Neural cell (in vitro differentiated cells): Measurements from ENCODE around the gene RNF217. TPM values are rescaled to one million over a fixed set of nuclear protein-coding genes. Genes with fewer than 3 reads are reported as not detected.
"Not testable (repeated sequence)": the region's sequence is repeated elsewhere in the genome, so short reads cannot be mapped to it uniquely, and the experiment has no call there.

Experiments used
- H2AFZ ChIP-seq: fragments of 200-600, 300-800 bp; sonication (generic), shearing (Covaris generic); 2 replicates; pipeline ENCODE4 v1.6.0; 2014; ENCODE audit warnings: low read depth, mild to moderate bottlenecking, antibody characterized with exemption, low read length, moderate library complexity
- H3F3A ChIP-seq: fragments of 200-600 bp; shearing (Covaris generic); 2 replicates; pipeline ENCODE4 v1.6.1; 2016; ENCODE audit warnings: mild to moderate bottlenecking, moderate library complexity, mixed read lengths, antibody characterized with exemption, low read length; ENCODE audit not compliant: insufficient read depth, poor library complexity, severe bottlenecking
- H3K27ac ChIP-seq: fragments of 200-600, 300-800 bp; sonication (generic), shearing (Covaris generic); 2 replicates; pipeline ENCODE4 v1.5.1; 2014; ENCODE audit warnings: mild to moderate bottlenecking, low read length, moderate library complexity
- H3K27me3 ChIP-seq: fragments of 300-800, 200-600 bp; sonication (generic), shearing (Covaris generic); 2 replicates; pipeline ENCODE4 v1.6.0; 2014; ENCODE audit warnings: mild to moderate bottlenecking, low read depth, low read length, moderate library complexity; ENCODE audit not compliant: insufficient read depth
- H3K36me3 ChIP-seq: fragments of 300-800, 200-600 bp; sonication (generic), shearing (Covaris generic); 2 replicates; pipeline ENCODE4 v1.5.1; 2014; ENCODE audit warnings: mild to moderate bottlenecking, antibody characterized with exemption, low read length, moderate library complexity; ENCODE audit not compliant: insufficient read depth
- H3K4me2 ChIP-seq: fragments of 300-800, 200-600 bp; sonication (generic), shearing (Covaris generic); 2 replicates; pipeline ENCODE4 v1.6.0; 2014; ENCODE audit warnings: mild to moderate bottlenecking, low read length
- H3K4me3 ChIP-seq: fragments of 300-800, 200-600 bp; sonication (generic), shearing (Covaris generic); 2 replicates; pipeline ENCODE4 v1.5.1; 2014; ENCODE audit warnings: mild to moderate bottlenecking, low read length, moderate library complexity
- H3K79me2 ChIP-seq: fragments of 200-600 bp; shearing (Covaris generic); replicated peaks from 2 replicates; pipeline ENCODE4 v1.6.0; 2014; ENCODE audit warnings: mild to moderate bottlenecking, low read length, moderate library complexity; ENCODE audit not compliant: insufficient read depth
- H3K9ac ChIP-seq: fragments of 300-800, 200-600 bp; sonication (generic), shearing (Covaris generic); 2 replicates; pipeline ENCODE4 v1.6.1; 2016; ENCODE audit warnings: mild to moderate bottlenecking, low read length, mixed read lengths
- H3K9me2 ChIP-seq: fragments of 200-600 bp; shearing (Covaris generic); 2 replicates; pipeline ENCODE4 v1.6.1; 2016; ENCODE audit warnings: mild to moderate bottlenecking, low read length, mixed read lengths; ENCODE audit not compliant: insufficient read depth
- H3K9me3 ChIP-seq: fragments of 200-600, 300-800 bp; sonication (generic), shearing (Covaris generic); 2 replicates; pipeline ENCODE4 v1.6.1; 2016; ENCODE audit warnings: mild to moderate bottlenecking, mixed run types, low read length, moderate library complexity, mixed read lengths
- H4K20me1 ChIP-seq: fragments of 200-600 bp; shearing (Covaris generic); 2 replicates; pipeline ENCODE4 v1.6.1; 2016; ENCODE audit warnings: mild to moderate bottlenecking, mixed run types; ENCODE audit not compliant: insufficient read depth
- CTCF ChIP-seq: fragments of 450-650 bp; IDR thresholded peaks from 2 replicates; pipeline ENCODE4 v1.5.1; 2014; ENCODE audit warnings: antibody characterized with exemption, mild to moderate bottlenecking, moderate library complexity; ENCODE audit not compliant: poor library complexity, severe bottlenecking
- EP300 ChIP-seq: fragments of 450-650 bp; conservative IDR thresholded peaks from 2 replicates; pipeline ENCODE4 v1.6.1; 2014; ENCODE audit warnings: antibody characterized with exemption, mild to moderate bottlenecking, moderate library complexity; ENCODE audit not compliant: poor library complexity, severe bottlenecking
- EZH2 ChIP-seq: fragments of 200-600, 300-800 bp; shearing (Covaris generic), sonication (generic); IDR thresholded peaks from 2 replicates; pipeline ENCODE4 v1.6.1; 2014; ENCODE audit warnings: antibody characterized with exemption, low read length, borderline replicate concordance, mild to moderate bottlenecking; ENCODE audit not compliant: insufficient read depth, poor library complexity, severe bottlenecking
- MXI1 ChIP-seq: fragments of 450-650 bp; conservative IDR thresholded peaks from 2 replicates; pipeline ENCODE4 v1.6.1; 2014; ENCODE audit warnings: antibody characterized with exemption, mild to moderate bottlenecking; ENCODE audit not compliant: poor library complexity, severe bottlenecking
- POLR2AphosphoS5 ChIP-seq: IDR thresholded peaks from 2 replicates; pipeline ENCODE4 v1.6.1; 2012
- RAD21 ChIP-seq: fragments of 450-650 bp; conservative IDR thresholded peaks from 2 replicates; pipeline ENCODE4 v1.6.1; 2014; ENCODE audit warnings: antibody characterized with exemption, mild to moderate bottlenecking, moderate library complexity
- REST ChIP-seq: IDR thresholded peaks from 2 replicates; pipeline ENCODE4 v1.6.1; 2012; ENCODE audit warnings: borderline replicate concordance
- SMC3 ChIP-seq: fragments of 450-650 bp; conservative IDR thresholded peaks from 2 replicates; pipeline ENCODE4 v1.6.1; 2014; ENCODE audit warnings: antibody characterized with exemption, mild to moderate bottlenecking, moderate library complexity; ENCODE audit not compliant: poor library complexity
- TAF1 ChIP-seq: IDR thresholded peaks from 2 replicates; pipeline ENCODE4 v1.6.1; 2012; ENCODE audit warnings: low read depth
- polyA plus RNA-seq: library from polyadenylated mRNA; depleted of rRNA; stranded (reverse); fragments of >200 nt; gene quantifications from 2 replicates; pipeline ENCODE4 v1.2.3, GENCODE V29; 2014

RNF217 gene
- polyA plus RNA-seq, 1 donor from 2014 or later: 10.2 TPM

DNA sequence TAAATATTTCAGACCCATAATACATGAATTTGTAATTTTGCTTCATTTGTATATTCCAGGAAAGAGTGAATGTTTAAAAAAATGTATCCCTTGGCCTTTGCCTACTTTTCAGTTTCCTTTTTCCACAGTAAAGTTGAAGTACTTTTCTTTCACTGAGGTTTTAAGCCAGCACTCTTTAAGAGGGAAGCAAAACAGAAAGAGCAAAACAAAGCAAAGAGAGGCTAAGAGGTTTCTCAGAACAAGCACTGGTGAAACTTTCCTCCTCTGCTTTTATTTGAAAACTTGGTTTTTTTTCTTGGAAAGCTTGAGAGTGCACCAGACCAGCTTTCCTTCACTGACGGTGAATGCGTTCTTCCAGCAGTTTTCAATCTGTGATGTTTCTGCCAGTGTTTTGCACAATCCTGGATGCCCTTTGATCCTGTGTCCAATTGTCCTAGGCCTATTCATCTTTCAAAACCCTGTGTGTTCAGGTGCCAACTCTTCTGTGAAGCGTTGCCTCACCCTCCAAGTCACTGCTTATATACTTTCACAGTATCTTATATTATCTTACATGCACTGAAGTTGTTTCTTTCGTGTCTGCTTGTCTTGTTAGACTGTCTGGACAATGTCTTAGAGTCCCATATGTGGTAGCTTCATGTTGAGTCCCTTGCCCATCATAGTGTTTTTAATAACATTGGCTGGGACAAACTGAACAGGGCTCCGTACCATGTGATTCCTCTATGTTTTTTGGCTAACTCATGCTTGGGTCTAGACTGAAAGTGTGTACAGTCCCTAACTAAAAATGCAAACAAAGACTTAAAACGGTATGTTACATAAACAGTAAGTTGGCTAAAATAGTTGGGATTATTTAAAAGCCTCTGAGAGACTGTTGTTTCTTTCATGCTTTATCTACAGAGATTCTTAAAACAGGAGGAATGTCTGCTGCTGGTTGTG is 1.9 kb downstream of the RNF217 start:
- peak overlapping the region; percentile 77 for H3K4me3 ChIP-seq
- H3K79me2 ChIP-seq: no peaks in the 10 kb centered on the region
- no peaks in the 10 kb centered on the region for H3K9me3 ChIP-seq
- H3K9me2 ChIP-seq: no peaks in the 10 kb centered on the region
- H3K9ac ChIP-seq: no peak overlapping the region
- peak overlapping the region; percentile 58 for H3K4me2 ChIP-seq
- H3F3A ChIP-seq: no peaks in the 10 kb centered on the region
- H2AFZ ChIP-seq: no peak overlapping the region
- no peaks in the 10 kb centered on the region for H3K36me3 ChIP-seq
- no peak overlapping the region for H3K27ac ChIP-seq
- H3K27me3 ChIP-seq: no peaks in the 10 kb centered on the region
- TF ChIP-seq MXI1 (no peak), SMC3 (no peak), CTCF (no peak), REST (no peak), EP300 (no peak), RAD21 (no peak), EZH2 (no peak), POLR2AphosphoS5 (no peak), TAF1 (no peak)
- no peaks in the 10 kb centered on the region for H4K20me1 ChIP-seq

- H3K27me3 ChIP-seq: no peaks in the 10 kb centered on the region
- H3K9ac ChIP-seq: no peak overlapping the region
- H3K79me2 ChIP-seq: no peaks in the 10 kb centered on the region
- no peaks in the 10 kb centered on the region for H3K9me3 ChIP-seq
- TF ChIP-seq CTCF (no peak), EP300 (no peak), SMC3 (no peak), MXI1 (no peak), RAD21 (no peak), REST (no peak)
- no peaks in the 10 kb centered on the region for H4K20me1 ChIP-seq
- H3K27ac ChIP-seq: no peak overlapping the region
- H3K9me2 ChIP-seq: no peaks in the 10 kb centered on the region
- no peaks in the 10 kb centered on the region for H3K36me3 ChIP-seq
- H3F3A ChIP-seq: no peaks in the 10 kb centered on the region
- no peak overlapping the region for H2AFZ ChIP-seq
- peak overlapping the region; percentile 77 for H3K4me3 ChIP-seq
- H3K4me2 ChIP-seq: peak overlapping the region; percentile 58
Measured at GRCh38 chr6:124964764-124965105, 2.5 kb downstream of the RNF217 start.

DNA sequence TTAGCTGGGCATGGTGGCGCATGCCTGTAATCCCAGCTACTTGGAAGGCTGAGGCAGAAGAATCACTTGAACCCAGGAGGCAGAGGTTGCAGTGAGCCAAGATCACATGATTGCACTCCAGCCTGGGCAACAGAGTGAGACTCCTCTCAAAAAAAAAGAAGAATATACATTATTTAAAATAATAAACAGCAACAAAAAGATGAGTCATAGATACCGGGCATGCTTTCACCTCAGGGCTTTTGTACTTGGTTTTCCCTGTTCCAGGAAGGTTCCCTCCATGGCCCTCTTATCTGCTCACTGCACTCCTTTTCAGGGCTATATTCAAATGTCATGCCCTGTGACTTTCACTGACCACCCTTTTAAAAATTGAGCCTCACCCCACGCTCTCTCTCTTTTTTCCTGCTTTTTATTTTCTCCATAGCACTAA is 3.2 kb downstream of the RNF217 start:
- not testable (repeated sequence) for H3K27ac ChIP-seq, H3K9me2 ChIP-seq, H3K79me2 ChIP-seq, H4K20me1 ChIP-seq, H3K9me3 ChIP-seq, H3K36me3 ChIP-seq, H3F3A ChIP-seq, H3K4me2 ChIP-seq, H3K27me3 ChIP-seq, H3K9ac ChIP-seq, H2AFZ ChIP-seq
- H3K4me3 ChIP-seq: peak overlapping the region; percentile 6
